Measurements from ENCODE around the gene C11orf87.

The C11orf87 gene

GRCh38 chr11:109421981-109422869 lies at the start of gene C11orf87:
Gene C11orf87 (plus strand): TSS chr11:109422190. CDS start chr11:109423634, 1,444 bp downstream.
- DNase-seq (ENCODE audit: low spot score) = no peak

- no peak for DNase-seq (ENCODE audit: low spot score)
Observed at GRCh38 chr11:109374032-109374431, 48.0 kb upstream of the C11orf87 start.

- DNase-seq (ENCODE audit: low spot score) = no peak
Observed at GRCh38 chr11:109374441-109374840, 47.5 kb upstream of the C11orf87 start.

GRCh38 chr11:109377039-109377742 lies 44.8 kb upstream of the C11orf87 start:
- DNase-seq (ENCODE audit: low spot score) = no peak

GRCh38 chr11:109378034-109378433 lies 44.0 kb upstream of the C11orf87 start:
- no peak for DNase-seq (ENCODE audit: low spot score)

- no peak for DNase-seq (ENCODE audit: low spot score)
Observed at GRCh38 chr11:109383306-109383705, 38.7 kb upstream of the C11orf87 start.

- no peak for DNase-seq (ENCODE audit: low spot score)
Observed at GRCh38 chr11:109384873-109385272, 37.1 kb upstream of the C11orf87 start.

- no peak for DNase-seq (ENCODE audit: low spot score)
Observed at GRCh38 chr11:109388982-109389381, 33.0 kb upstream of the C11orf87 start.

- no peak for DNase-seq (ENCODE audit: low spot score)
Observed at GRCh38 chr11:109390752-109391151, 31.2 kb upstream of the C11orf87 start.

GRCh38 chr11:109401545-109401944 lies 20.4 kb upstream of the C11orf87 start:
- DNase-seq (ENCODE audit: low spot score) = no peak

- no peak for DNase-seq (ENCODE audit: low spot score)
Observed at GRCh38 chr11:109405671-109406070, 16.3 kb upstream of the C11orf87 start.

- no peak for DNase-seq (ENCODE audit: low spot score)
Observed at GRCh38 chr11:109416601-109417000, 5.4 kb upstream of the C11orf87 start.

GRCh38 chr11:109422870-109423465 lies 978 bp downstream of the C11orf87 start:
- DNase-seq (ENCODE audit: low spot score) = no peak

GRCh38 chr11:109423466-109424190 lies 1.6 kb downstream of the C11orf87 start:
- DNase-seq (ENCODE audit: low spot score) = no peak

GRCh38 chr11:109424901-109425300 lies 2.9 kb downstream of the C11orf87 start:
- no peak for DNase-seq (ENCODE audit: low spot score)

GRCh38 chr11:109425554-109425953 lies 3.6 kb downstream of the C11orf87 start:
- DNase-seq (ENCODE audit: low spot score) = no peak

- no peak for DNase-seq (ENCODE audit: low spot score)
Observed at GRCh38 chr11:109426442-109427240, 4.7 kb downstream of the C11orf87 start.

- no peak for DNase-seq (ENCODE audit: low spot score)
Observed at GRCh38 chr11:109432105-109432504, 10.1 kb downstream of the C11orf87 start.

- no peak for DNase-seq (ENCODE audit: low spot score)
Observed at GRCh38 chr11:109433753-109434256, 11.8 kb downstream of the C11orf87 start.

GRCh38 chr11:109435121-109435742 lies 13.2 kb downstream of the C11orf87 start:
- no peak for DNase-seq (ENCODE audit: low spot score)

GRCh38 chr11:109439684-109440083 lies 17.7 kb downstream of the C11orf87 start:
- no peak for DNase-seq (ENCODE audit: low spot score)

Data from putamen (tissue), 1 donor.